Loucy (cell line): ENCODE measurements around the gene LRFN4.

Experiments
- CTCF ChIP-seq: fragments of 200-600 bp; sonication (generic); conservative IDR thresholded peaks from 2 replicates; pipeline ENCODE4 v1.5.1; 2014; ENCODE audit warnings: mild to moderate bottlenecking, antibody characterized with exemption, low read length
- EZH2phosphoT487 ChIP-seq: fragments of 200-600 bp; IDR thresholded peaks from 2 replicates; pipeline ENCODE4 v1.6.1; 2018; ENCODE audit warnings: antibody characterized with exemption, mild to moderate bottlenecking, moderate library complexity, borderline replicate concordance

GRCh38 chr11:66901964-66902390 is 45.1 kb downstream of the LRFN4 start:
- TF ChIP-seq CTCF, result no peak
- TF ChIP-seq EZH2phosphoT487, result no peak
